HEK293 (cell line): Measurements from ENCODE around the gene ATF1.
A peak's percentile ranks its signal among the peaks of the same experiment; 100 is the strongest.

Source experiments
- CTCF ChIA-PET: fragments of 350-600 bp; formaldehyde crosslinking; extraction: SDS; loops from one replicate; lab custom pipeline; 2021; ENCODE audit warnings: antibody characterized with exemption; lab: Yijun Ruan, JAX
- POLR2A ChIA-PET: fragments of 300-600 bp; formaldehyde crosslinking; extraction: SDS; loops from one replicate; lab custom pipeline; 2020; ENCODE audit warnings: antibody characterized with exemption, inconsistent platforms; lab: Yijun Ruan, JAX
- H3K27ac ChIP-seq: fragments of 200-500 bp; sonication (Bioruptor generic); 2 replicates; pipeline ENCODE4 v1.5.1; 2014; ENCODE audit warnings: low read depth, low read length, control low read depth, inconsistent platforms; ENCODE audit errors: extremely low read depth
- H3K36me3 ChIP-seq, 2 experiments: fragments of 200-500 bp in 1 of 2; sonication (Bioruptor generic) in 1 of 2; 1 replicate in 1 of 2; 2 replicates in 1 of 2; pipeline ENCODE4 v1.5.1; 2014 to 2017; ENCODE audit warnings: inconsistent platforms in 2 of 2, low read length in 2 of 2; ENCODE audit not compliant: control insufficient read depth in 2 of 2, insufficient read depth in 1 of 2
- H3K4me1 ChIP-seq: fragments of 200-500 bp; sonication (Bioruptor generic); 2 replicates; pipeline ENCODE4 v1.5.1; 2014; ENCODE audit warnings: mild to moderate bottlenecking, low read length, inconsistent platforms; ENCODE audit not compliant: control insufficient read depth, insufficient read depth
- H3K4me3 ChIP-seq: 2 replicates; pipeline ENCODE4 v1.5.1; 2011; ENCODE audit warnings: low read depth, mild to moderate bottlenecking, control low read depth, low read length, moderate library complexity
- H3K9me3 ChIP-seq: fragments of 200-500 bp; sonication (Bioruptor generic); 2 replicates; pipeline ENCODE4 v1.5.1; 2014; ENCODE audit warnings: low read depth, low read length, inconsistent platforms; ENCODE audit not compliant: control insufficient read depth, insufficient read depth
- KLF1 ChIP-seq: fragments of 450-650 bp; formaldehyde crosslinking; IDR thresholded peaks from 2 replicates; pipeline ENCODE4 v1.5.1; 2016; ENCODE audit warnings: missing biosample characterization, missing genetic modification characterization
- SCRT2 ChIP-seq: fragments of 450-650 bp; formaldehyde crosslinking; IDR thresholded peaks from 2 replicates; pipeline ENCODE4 v1.5.1; 2016; ENCODE audit warnings: missing biosample characterization, missing genetic modification characterization
- SP3 ChIP-seq: fragments of 450-650 bp; formaldehyde crosslinking; IDR thresholded peaks from 2 replicates; pipeline ENCODE4 v1.5.1; 2016; ENCODE audit warnings: missing biosample characterization, missing genetic modification characterization
- ZBTB48 ChIP-seq: fragments of 450-650 bp; formaldehyde crosslinking; IDR thresholded peaks from 2 replicates; pipeline ENCODE4 v1.5.1; 2016; ENCODE audit warnings: missing biosample characterization, missing genetic modification characterization
- ZNF10 ChIP-seq: fragments of 450-650 bp; formaldehyde crosslinking; IDR thresholded peaks from 2 replicates; pipeline ENCODE4 v1.5.1; 2017; ENCODE audit warnings: missing biosample characterization, missing genetic modification characterization
- ZNF146 ChIP-seq: fragments of 450-650 bp; formaldehyde crosslinking; IDR thresholded peaks from 2 replicates; pipeline ENCODE4 v1.5.1; 2016; ENCODE audit warnings: missing biosample characterization, missing genetic modification characterization
- ZNF157 ChIP-seq: fragments of 450-650 bp; formaldehyde crosslinking; IDR thresholded peaks from 2 replicates; pipeline ENCODE4 v1.5.1; 2016; ENCODE audit warnings: missing biosample characterization, missing genetic modification characterization
- ZNF280D ChIP-seq: fragments of 450-650 bp; formaldehyde crosslinking; IDR thresholded peaks from 2 replicates; pipeline ENCODE4 v1.5.1; 2016; ENCODE audit warnings: missing biosample characterization, missing genetic modification characterization
- ZNF366 ChIP-seq: fragments of 450-650 bp; formaldehyde crosslinking; conservative IDR thresholded peaks from 2 replicates; pipeline ENCODE4 v1.5.1; 2016; ENCODE audit warnings: missing biosample characterization, missing genetic modification characterization
- ZNF37A ChIP-seq: fragments of 450-650 bp; IDR thresholded peaks from 2 replicates; pipeline ENCODE4 v1.5.1; 2018; ENCODE audit warnings: missing biosample characterization, missing genetic modification characterization
- ZNF433 ChIP-seq: fragments of 450-650 bp; formaldehyde crosslinking; IDR thresholded peaks from 2 replicates; pipeline ENCODE4 v1.5.1; 2016; ENCODE audit warnings: missing biosample characterization, missing genetic modification characterization, low read depth
- ZNF48 ChIP-seq: fragments of 450-650 bp; formaldehyde crosslinking; IDR thresholded peaks from 2 replicates; pipeline ENCODE4 v1.5.1; 2016; ENCODE audit warnings: missing biosample characterization, missing genetic modification characterization
- ZNF549 ChIP-seq: fragments of 450-650 bp; IDR thresholded peaks from 2 replicates; pipeline ENCODE4 v1.5.1; 2018; ENCODE audit warnings: missing biosample characterization, missing genetic modification characterization, mild to moderate bottlenecking, inconsistent platforms, moderate library complexity
- ZNF555 ChIP-seq: fragments of 450-650 bp; formaldehyde crosslinking; conservative IDR thresholded peaks from 2 replicates; pipeline ENCODE4 v1.5.1; 2017; ENCODE audit warnings: missing biosample characterization, mild to moderate bottlenecking, missing genetic modification characterization, inconsistent platforms
- ZNF580 ChIP-seq: fragments of 450-650 bp; formaldehyde crosslinking; IDR thresholded peaks from 2 replicates; pipeline ENCODE4 v1.5.1; 2016; ENCODE audit warnings: missing biosample characterization, missing genetic modification characterization
- ZNF596 ChIP-seq: fragments of 450-650 bp; IDR thresholded peaks from 2 replicates; pipeline ENCODE4 v1.5.0; 2018; ENCODE audit warnings: missing biosample characterization, mild to moderate bottlenecking, missing genetic modification characterization, moderate library complexity
- ZNF777 ChIP-seq: fragments of 450-650 bp; formaldehyde crosslinking; IDR thresholded peaks from 2 replicates; pipeline ENCODE4 v1.5.1; 2017; ENCODE audit warnings: missing biosample characterization, missing genetic modification characterization, borderline replicate concordance
- ZNF792 ChIP-seq: fragments of 450-650 bp; formaldehyde crosslinking; IDR thresholded peaks from 2 replicates; pipeline ENCODE4 v1.5.1; 2016; ENCODE audit warnings: missing biosample characterization, missing genetic modification characterization
- ZSCAN16 ChIP-seq: fragments of 450-650 bp; formaldehyde crosslinking; IDR thresholded peaks from 2 replicates; pipeline ENCODE4 v1.5.1; 2016; ENCODE audit warnings: missing biosample characterization, missing genetic modification characterization
- TF ChIP-seq, protein P1 (sequence below): fragments of 450-650 bp; formaldehyde crosslinking; IDR thresholded peaks from 2 replicates; pipeline ENCODE4 v1.5.1; 2016; ENCODE audit warnings: missing biosample characterization, missing genetic modification characterization, low read depth

Gene ATF1

GRCh38 chr12:50772877-50773276 is 9.0 kb downstream of the ATF1 start:
- no peak overlapping the region for H3K4me3 ChIP-seq
- ChIA-PET POLR2A (no interaction called here), CTCF (interaction anchor here (0.6 to 1.0 kb wide), 2 partner anchors 13 to 107 kb away, joined by 3 read pairs; no protein-coding TSS in a partner anchor)
- TF ChIP-seq SP3: no peak
- TF ChIP-seq ZNF146 (tag by site-specific recombination): peak; percentile 97
- no peak for TF ChIP-seq ZSCAN16 (tag by site-specific recombination)
- no peak for TF ChIP-seq ZNF596 (tag by site-specific recombination)
- no peak for TF ChIP-seq ZNF10
- no peak for TF ChIP-seq ZNF777 (tag by site-specific recombination)
- 0 out of 2 replicates have a peak, but pooled peaks have one; percentile 29 for TF ChIP-seq ZNF280D (tag by site-specific recombination)
- TF ChIP-seq ZNF433 (tag by site-specific recombination): no peak
- no peak for TF ChIP-seq ZNF366
- no peak for TF ChIP-seq ZNF37A (tag by site-specific recombination)
- no peak for TF ChIP-seq ZNF157
- no peak for TF ChIP-seq ZNF555
- no peak for TF ChIP-seq SCRT2 (tag by site-specific recombination)
- TF ChIP-seq ZNF48: no peak
- TF ChIP-seq ZNF792 (tag by site-specific recombination): no peak
- TF ChIP-seq ZBTB48 (tag by site-specific recombination): no peak
- TF ChIP-seq ZNF580 (tag by site-specific recombination): 0 out of 2 replicates have a peak, but pooled peaks have one; percentile 27
- TF ChIP-seq, protein P1, sequence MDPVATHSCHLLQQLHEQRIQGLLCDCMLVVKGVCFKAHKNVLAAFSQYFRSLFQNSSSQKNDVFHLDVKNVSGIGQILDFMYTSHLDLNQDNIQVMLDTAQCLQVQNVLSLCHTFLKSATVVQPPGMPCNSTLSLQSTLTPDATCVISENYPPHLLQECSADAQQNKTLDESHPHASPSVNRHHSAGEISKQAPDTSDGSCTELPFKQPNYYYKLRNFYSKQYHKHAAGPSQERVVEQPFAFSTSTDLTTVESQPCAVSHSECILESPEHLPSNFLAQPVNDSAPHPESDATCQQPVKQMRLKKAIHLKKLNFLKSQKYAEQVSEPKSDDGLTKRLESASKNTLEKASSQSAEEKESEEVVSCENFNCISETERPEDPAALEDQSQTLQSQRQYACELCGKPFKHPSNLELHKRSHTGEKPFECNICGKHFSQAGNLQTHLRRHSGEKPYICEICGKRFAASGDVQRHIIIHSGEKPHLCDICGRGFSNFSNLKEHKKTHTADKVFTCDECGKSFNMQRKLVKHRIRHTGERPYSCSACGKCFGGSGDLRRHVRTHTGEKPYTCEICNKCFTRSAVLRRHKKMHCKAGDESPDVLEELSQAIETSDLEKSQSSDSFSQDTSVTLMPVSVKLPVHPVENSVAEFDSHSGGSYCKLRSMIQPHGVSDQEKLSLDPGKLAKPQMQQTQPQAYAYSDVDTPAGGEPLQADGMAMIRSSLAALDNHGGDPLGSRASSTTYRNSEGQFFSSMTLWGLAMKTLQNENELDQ: no peak
- no peak for TF ChIP-seq KLF1 (tag by site-specific recombination)
- no peak for TF ChIP-seq ZNF549 (tag by site-specific recombination)
- no peak overlapping the region for H3K27ac ChIP-seq
- no peaks in the 10 kb centered on the region for H3K9me3 ChIP-seq
- 0 out of 2 replicates have a peak, but pooled peaks cover 7% of the 10 kb centered on the region for H3K4me1 ChIP-seq
- H3K36me3 ChIP-seq: peaks cover 0 to 9% of the 10 kb centered on the region in 2 experiments; a peak in 2 of 3 replicates

- no peak overlapping the region for H3K4me3 ChIP-seq
- POLR2A ChIA-PET: interaction anchor here (0.8 kb wide), 1 partner anchor 10 kb away, joined by 3 read pairs; no protein-coding TSS in a partner anchor
Observed at GRCh38 chr12:50775251-50775650, 11.3 kb downstream of the ATF1 start.

More at GRCh38 chr12:50775251-50775650, 11.3 kb downstream of the ATF1 start:
- Histone ChIP-seq H3K36me3 (peaks cover 1 to 7% of the 10 kb centered on the region in 2 experiments; a peak in 2 of 3 replicates), H3K4me1 (no peaks in the 10 kb centered on the region), H3K27ac (no peak overlapping the region), H3K9me3 (no peaks in the 10 kb centered on the region)
- CTCF ChIA-PET: interaction anchor here (1.9 kb wide), 1 partner anchor 10 kb away, joined by 9 read pairs; no protein-coding TSS in a partner anchor
- no peak for TF ChIP-seq ZNF10
